ENCODE results near the gene ARPC1B.
A peak's percentile ranks its signal among the peaks of the same experiment; 100 is the strongest.
"Not testable (repeated sequence)": the region's sequence is repeated elsewhere in the genome, so short reads cannot be mapped to it uniquely, and the experiment has no call there.

ARPC1B gene

DNA sequence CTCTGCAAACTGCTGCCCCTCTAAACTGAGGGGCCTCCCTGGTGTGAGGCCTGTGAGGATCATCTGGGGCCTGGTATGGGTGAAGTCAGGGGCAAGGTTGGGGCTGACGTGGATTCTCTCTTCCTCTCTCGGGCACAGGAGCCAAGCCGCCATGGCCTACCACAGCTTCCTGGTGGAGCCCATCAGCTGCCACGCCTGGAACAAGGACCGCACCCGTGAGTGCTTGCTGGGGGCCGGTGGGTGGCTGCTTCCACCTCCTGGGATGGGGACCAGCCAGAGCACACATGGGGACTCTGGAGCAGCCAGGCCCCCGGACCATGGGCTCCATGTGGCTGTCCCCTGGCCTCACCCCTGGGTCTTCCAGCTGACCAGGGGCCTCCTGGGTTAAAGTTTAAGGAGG, 11.0 kb downstream of the ARPC1B start:
- H3K9me3 ChIP-seq (ENCODE audit: severe bottlenecking), result no peaks in the 10 kb centered on the region
- ATAC-seq (ENCODE audit: low read depth) (no peak), DNase-seq (ENCODE audit: low spot score) (no peak)
- TF ChIP-seq, protein P1, sequence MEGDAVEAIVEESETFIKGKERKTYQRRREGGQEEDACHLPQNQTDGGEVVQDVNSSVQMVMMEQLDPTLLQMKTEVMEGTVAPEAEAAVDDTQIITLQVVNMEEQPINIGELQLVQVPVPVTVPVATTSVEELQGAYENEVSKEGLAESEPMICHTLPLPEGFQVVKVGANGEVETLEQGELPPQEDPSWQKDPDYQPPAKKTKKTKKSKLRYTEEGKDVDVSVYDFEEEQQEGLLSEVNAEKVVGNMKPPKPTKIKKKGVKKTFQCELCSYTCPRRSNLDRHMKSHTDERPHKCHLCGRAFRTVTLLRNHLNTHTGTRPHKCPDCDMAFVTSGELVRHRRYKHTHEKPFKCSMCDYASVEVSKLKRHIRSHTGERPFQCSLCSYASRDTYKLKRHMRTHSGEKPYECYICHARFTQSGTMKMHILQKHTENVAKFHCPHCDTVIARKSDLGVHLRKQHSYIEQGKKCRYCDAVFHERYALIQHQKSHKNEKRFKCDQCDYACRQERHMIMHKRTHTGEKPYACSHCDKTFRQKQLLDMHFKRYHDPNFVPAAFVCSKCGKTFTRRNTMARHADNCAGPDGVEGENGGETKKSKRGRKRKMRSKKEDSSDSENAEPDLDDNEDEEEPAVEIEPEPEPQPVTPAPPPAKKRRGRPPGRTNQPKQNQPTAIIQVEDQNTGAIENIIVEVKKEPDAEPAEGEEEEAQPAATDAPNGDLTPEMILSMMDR (IDR thresholded peaks at IDR 0.05; ENCODE audit: poor library complexity, severe bottlenecking), result no peak
- no peak overlapping the region for H3K27ac ChIP-seq (ENCODE audit: poor library complexity, severe bottlenecking)
- no peak overlapping the region for H3K4me3 ChIP-seq (ENCODE audit: severe bottlenecking)
- H3K4me1 ChIP-seq (ENCODE audit: insufficient read depth, poor library complexity, severe bottlenecking), result peaks cover 2% of the 10 kb centered on the region
- no peaks in the 10 kb centered on the region for H3K27me3 ChIP-seq (ENCODE audit: insufficient read depth, poor library complexity, severe bottlenecking)
- H3K36me3 ChIP-seq (ENCODE audit: low read depth), result peaks cover 76% of the 10 kb centered on the region

DNA sequence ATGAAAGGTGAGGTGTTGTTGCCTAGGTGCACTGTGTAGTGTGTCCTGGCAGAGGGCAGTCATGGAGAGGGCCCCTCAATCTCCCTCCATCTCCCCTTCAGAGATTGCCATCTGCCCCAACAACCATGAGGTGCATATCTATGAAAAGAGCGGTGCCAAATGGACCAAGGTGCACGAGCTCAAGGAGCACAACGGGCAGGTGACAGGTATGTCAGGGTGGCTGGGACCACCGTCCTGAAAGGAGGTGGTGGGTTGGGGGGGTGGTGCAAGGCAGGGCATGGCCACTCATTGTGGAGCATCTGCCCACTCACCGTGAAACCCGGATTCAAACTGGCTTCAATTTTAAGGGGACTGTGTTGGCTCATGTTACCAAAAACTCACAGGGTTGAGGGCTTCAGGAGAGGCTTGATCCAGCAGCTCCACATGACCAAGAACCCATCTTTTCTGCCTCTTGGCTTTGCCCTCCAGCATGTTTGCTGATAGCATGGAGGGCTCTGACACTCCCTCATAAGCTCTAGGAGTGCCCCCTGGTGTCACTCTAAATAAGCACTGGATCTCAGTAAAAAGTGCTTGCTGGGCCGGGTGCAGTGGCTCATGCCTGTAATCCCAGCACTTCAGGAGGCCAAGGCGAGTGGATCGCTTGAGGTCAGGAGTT, 12.2 kb downstream of the ARPC1B start:
- TF ChIP-seq, protein P1 (IDR thresholded peaks at IDR 0.05; ENCODE audit: poor library complexity, severe bottlenecking), result peak; percentile 35
- no peaks in the 10 kb centered on the region for H3K27me3 ChIP-seq (ENCODE audit: insufficient read depth, poor library complexity, severe bottlenecking)
- no peak overlapping the region for H3K27ac ChIP-seq (ENCODE audit: poor library complexity, severe bottlenecking)
- H3K4me3 ChIP-seq (ENCODE audit: severe bottlenecking), result no peak overlapping the region
- H3K36me3 ChIP-seq (ENCODE audit: low read depth), result peaks cover 76% of the 10 kb centered on the region
- ATAC-seq (ENCODE audit: low read depth) (no peak), DNase-seq (ENCODE audit: low spot score) (no peak)
- H3K9me3 ChIP-seq (ENCODE audit: severe bottlenecking), result no peaks in the 10 kb centered on the region
- no peaks in the 10 kb centered on the region for H3K4me1 ChIP-seq (ENCODE audit: insufficient read depth, poor library complexity, severe bottlenecking)

DNA sequence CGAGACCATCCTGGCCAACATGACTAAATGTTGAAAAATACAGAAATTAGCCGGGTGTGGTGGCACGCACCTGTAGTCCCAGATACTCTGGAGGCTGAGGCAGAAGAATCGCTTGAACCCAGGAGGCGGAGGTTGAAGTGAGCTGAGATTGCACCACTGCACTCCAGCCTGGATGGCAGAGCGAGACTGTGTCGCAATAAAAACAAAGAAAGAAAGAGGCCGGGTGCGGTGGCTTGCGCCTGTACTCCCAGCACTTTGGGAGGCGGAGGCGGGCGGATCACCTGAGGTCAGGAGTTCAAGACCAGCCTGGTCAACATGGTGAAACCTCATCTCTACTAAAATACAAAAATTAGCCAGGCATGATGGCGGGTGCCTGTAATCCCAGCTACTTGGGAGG, 12.7 kb downstream of the ARPC1B start:
- not testable (repeated sequence) for DNase-seq (ENCODE audit: low spot score); H3K27ac ChIP-seq (ENCODE audit: poor library complexity, severe bottlenecking)

DNA sequence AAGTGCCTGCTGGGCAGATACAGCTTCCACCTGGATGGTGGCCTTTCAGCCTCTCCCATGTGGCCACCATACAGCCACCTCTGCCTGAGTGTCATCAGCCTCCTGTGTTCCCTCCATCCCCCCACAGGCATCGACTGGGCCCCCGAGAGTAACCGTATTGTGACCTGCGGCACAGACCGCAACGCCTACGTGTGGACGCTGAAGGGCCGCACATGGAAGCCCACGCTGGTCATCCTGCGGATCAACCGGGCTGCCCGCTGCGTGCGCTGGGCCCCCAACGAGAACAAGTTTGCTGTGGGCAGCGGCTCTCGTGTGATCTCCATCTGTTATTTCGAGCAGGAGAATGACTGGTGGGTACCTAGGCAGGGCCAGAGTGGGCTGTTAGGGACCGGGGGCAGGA, 13.4 kb downstream of the ARPC1B start:
- Histone ChIP-seq H3K36me3 (ENCODE audit: low read depth) (peaks cover 75% of the 10 kb centered on the region), H3K27me3 (ENCODE audit: insufficient read depth, poor library complexity, severe bottlenecking) (no peaks in the 10 kb centered on the region), H3K9me3 (ENCODE audit: severe bottlenecking) (no peaks in the 10 kb centered on the region), H3K27ac (ENCODE audit: poor library complexity, severe bottlenecking) (no peak overlapping the region), H3K4me1 (ENCODE audit: insufficient read depth, poor library complexity, severe bottlenecking) (no peaks in the 10 kb centered on the region), H3K4me3 (ENCODE audit: severe bottlenecking) (no peak overlapping the region)
- DNase-seq (ENCODE audit: low spot score) (no peak), ATAC-seq (ENCODE audit: low read depth) (no peak)
- TF ChIP-seq, protein P1 (IDR thresholded peaks at IDR 0.05; ENCODE audit: poor library complexity, severe bottlenecking), result no peak

More for the DNA sequence above, 12.7 kb downstream of the ARPC1B start:
- not testable (repeated sequence) for H3K9me3 ChIP-seq (ENCODE audit: severe bottlenecking); H3K4me3 ChIP-seq (ENCODE audit: severe bottlenecking); H3K4me1 ChIP-seq (ENCODE audit: insufficient read depth, poor library complexity, severe bottlenecking); H3K27me3 ChIP-seq (ENCODE audit: insufficient read depth, poor library complexity, severe bottlenecking); ATAC-seq (ENCODE audit: low read depth)
- peaks cover 75% of the 10 kb centered on the region for H3K36me3 ChIP-seq (ENCODE audit: low read depth)

DNA sequence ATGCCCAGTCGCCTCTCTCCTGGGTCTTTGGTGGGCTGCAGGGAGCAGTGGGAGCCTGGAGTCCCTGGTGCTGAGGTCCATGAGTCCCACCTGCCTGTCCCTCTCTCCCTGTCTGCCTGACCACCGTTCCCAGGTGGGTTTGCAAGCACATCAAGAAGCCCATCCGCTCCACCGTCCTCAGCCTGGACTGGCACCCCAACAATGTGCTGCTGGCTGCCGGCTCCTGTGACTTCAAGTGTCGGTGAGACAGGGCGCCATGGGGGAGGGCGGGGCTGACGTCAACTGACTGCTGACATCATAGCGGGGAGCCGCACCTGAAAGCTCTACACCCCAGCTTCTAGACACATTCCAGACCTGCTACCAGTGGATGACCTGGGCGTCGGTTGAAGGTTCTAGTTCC, 15.2 kb downstream of the ARPC1B start:
- no peak overlapping the region for H3K27ac ChIP-seq (ENCODE audit: poor library complexity, severe bottlenecking)
- H3K4me1 ChIP-seq (ENCODE audit: insufficient read depth, poor library complexity, severe bottlenecking), result no peaks in the 10 kb centered on the region
- H3K4me3 ChIP-seq (ENCODE audit: severe bottlenecking), result no peak overlapping the region
- TF ChIP-seq, protein P1 (IDR thresholded peaks at IDR 0.05; ENCODE audit: poor library complexity, severe bottlenecking), result no peak
- DNase-seq (ENCODE audit: low spot score) (no peak), ATAC-seq (ENCODE audit: low read depth) (no peak)
- H3K9me3 ChIP-seq (ENCODE audit: severe bottlenecking), result no peaks in the 10 kb centered on the region
- H3K27me3 ChIP-seq (ENCODE audit: insufficient read depth, poor library complexity, severe bottlenecking), result no peaks in the 10 kb centered on the region
- H3K36me3 ChIP-seq (ENCODE audit: low read depth), result peaks cover 81% of the 10 kb centered on the region

All from RWPE2 (cell line).